OCI-LY3 (cell line): Measurements from ENCODE around the gene MAPK8IP2.

ENCODE experiments used
- CTCF ChIP-seq: fragments of 200-600, 300-600 bp; sonication (generic); IDR thresholded peaks from 2 replicates; pipeline ENCODE4 v1.5.1; 2014; ENCODE audit warnings: antibody characterized with exemption, low read length, low read depth
- EZH2phosphoT487 ChIP-seq: fragments of 200-600 bp; shearing (Covaris generic); IDR thresholded peaks from 2 replicates; pipeline ENCODE4 v1.6.1; 2018; ENCODE audit warnings: antibody characterized with exemption, mixed run types, low read depth

- TF ChIP-seq CTCF = no peak
- TF ChIP-seq EZH2phosphoT487 = no peak
These were observed 10.0 kb downstream of the MAPK8IP2 start for GRCh38 chr22:50610581-50610980.
